ENCODE measurements around the gene PDZRN3. TPM values are rescaled to one million over a fixed set of nuclear protein-coding genes. Genes with fewer than 3 reads are reported as not detected.

PDZRN3 gene
- total and polyA plus RNA-seq, 12 donors: 17.7 to 143 (median 74.6) TPM

GRCh38 chr3:73461547-73461946 is 163.2 kb downstream of the PDZRN3 start:
- Histone ChIP-seq H3K9me3 (no peaks in the 10 kb centered on the region), H3K4me1 (peaks cover 0 to 26% (median 13%) of the 10 kb centered on the region in 9 donors), H3K36me3 (no peaks in the 10 kb centered on the region), H3K27ac (peak overlapping the region in 3 of 10 donors; percentile 10 to 39 (median 13)), H3K4me3 (no peak overlapping the region), H3K27me3 (no peaks in the 10 kb centered on the region)
- DNase-seq (peak; percentile 26 to 36), ATAC-seq (peak; percentile 56 to 87 (median 74))
- intact Hi-C loops (cut with DNase I): no loop called here
- TF ChIP-seq CTCF (IDR thresholded peaks at IDR 0.05): no peak
- WGBS, 2 donors: 28 to 36% methylated on average over 4 of the region's 4 CpGs

GRCh38 chr3:73459711-73460110 is 165.0 kb downstream of the PDZRN3 start:
- DNase-seq (no peak), ATAC-seq (no peak)
- no peak overlapping the region for H3K27ac ChIP-seq
- H3K27me3 ChIP-seq: no peaks in the 10 kb centered on the region
- TF ChIP-seq CTCF (IDR thresholded peaks at IDR 0.05): no peak
- H3K4me1 ChIP-seq: peaks cover 3 to 27% (median 14%) of the 10 kb centered on the region in 9 donors
- no peaks in the 10 kb centered on the region for H3K9me3 ChIP-seq
- H3K4me3 ChIP-seq: no peak overlapping the region
- 80 to 85% methylated on average over 2 of the region's 2 CpGs for WGBS, 2 donors
- intact Hi-C loops (cut with DNase I): loop anchor here in 3 of 10 donors (5.0 kb wide), 2 partner anchors 33 to 43 kb away; no protein-coding TSS in a partner anchor
- H3K36me3 ChIP-seq: no peaks in the 10 kb centered on the region

- intact Hi-C loops (cut with DNase I): loop anchor here in 3 of 10 donors (2.0 to 5.0 kb wide), 2 partner anchors 44 to 49 kb away; no protein-coding TSS in a partner anchor
- Histone ChIP-seq H3K27ac (no peak overlapping the region), H3K36me3 (no peaks in the 10 kb centered on the region), H3K9me3 (no peaks in the 10 kb centered on the region), H3K4me1 (peaks cover 0 to 55% (median 12%) of the 10 kb centered on the region in 9 donors), H3K4me3 (no peak overlapping the region), H3K27me3 (no peaks in the 10 kb centered on the region)
- 63 to 72% methylated on average over 4 of the region's 4 CpGs for WGBS, 2 donors
- no peak for DNase-seq
- no peak for TF ChIP-seq CTCF (IDR thresholded peaks at IDR 0.05)
- no peak for ATAC-seq
Observed at GRCh38 chr3:73453666-73454065, 171.1 kb downstream of the PDZRN3 start.

- Histone ChIP-seq H3K4me1 (peaks cover 0 to 65% (median 17%) of the 10 kb centered on the region in 9 donors), H3K27me3 (no peaks in the 10 kb centered on the region), H3K27ac (no peak overlapping the region), H3K4me3 (no peak overlapping the region), H3K36me3 (no peaks in the 10 kb centered on the region), H3K9me3 (no peaks in the 10 kb centered on the region)
- WGBS, 2 donors: 63 to 75% methylated on average over 3 of the region's 3 CpGs
- intact Hi-C loops (cut with DNase I): loop anchor here in 1 of 10 donors (5.0 kb wide), 1 partner anchor 45 kb away; no protein-coding TSS in a partner anchor
- ATAC-seq: no peak
- no peak for TF ChIP-seq CTCF (IDR thresholded peaks at IDR 0.05)
- no peak for DNase-seq
Observed at GRCh38 chr3:73452729-73453128, 172.0 kb downstream of the PDZRN3 start.
